ENCODE measurements around the gene RBM23.

Gene RBM23

GRCh38 chr14:22850944-22851764 lies 67.8 kb downstream of the RBM23 start:
- peaks cover 13% of the 10 kb centered on the region for H3K4me1 ChIP-seq (ENCODE audit: insufficient read depth, insufficient read length)
- no peaks in the 10 kb centered on the region for H3K27me3 ChIP-seq (ENCODE audit: insufficient read depth, insufficient read length)
- H3K36me3 ChIP-seq (ENCODE audit: insufficient read depth, insufficient read length, low read length), result peaks cover 12% of the 10 kb centered on the region
- no peak overlapping the region for H3K4me3 ChIP-seq (ENCODE audit: insufficient read length, low read depth)
- no peak for TF ChIP-seq ZNF274 (IDR thresholded peaks at IDR 0.05; ENCODE audit: low read depth, low read length)
- no peak for TF ChIP-seq SUZ12 (IDR thresholded peaks at IDR 0.05; ENCODE audit: extremely low read depth, insufficient read depth, insufficient read length)
- TF ChIP-seq YY1 (IDR thresholded peaks at IDR 0.05; ENCODE audit: insufficient read depth, insufficient read length), result no peak
- no peaks in the 10 kb centered on the region for H3K9me3 ChIP-seq (ENCODE audit: insufficient read depth, low read length)
- DNase-seq (ENCODE audit: low read depth, low spot score), result no peak
- no peak overlapping the region for H3K9ac ChIP-seq (ENCODE audit: insufficient read length, low read depth)

- no peak overlapping the region for H3K9ac ChIP-seq (ENCODE audit: insufficient read length, low read depth)
- no peaks in the 10 kb centered on the region for H3K9me3 ChIP-seq (ENCODE audit: insufficient read depth, low read length)
- no peak for TF ChIP-seq YY1 (IDR thresholded peaks at IDR 0.05; ENCODE audit: insufficient read depth, insufficient read length)
- H3K4me1 ChIP-seq (ENCODE audit: insufficient read depth, insufficient read length), result peaks cover 13% of the 10 kb centered on the region
- H3K27me3 ChIP-seq (ENCODE audit: insufficient read depth, insufficient read length), result no peaks in the 10 kb centered on the region
- H3K4me3 ChIP-seq (ENCODE audit: insufficient read length, low read depth), result no peak overlapping the region
- H3K36me3 ChIP-seq (ENCODE audit: insufficient read depth, insufficient read length, low read length), result peaks cover 30% of the 10 kb centered on the region
- DNase-seq (ENCODE audit: low read depth, low spot score), result no peak
Observed at GRCh38 chr14:22849212-22849819, 69.6 kb downstream of the RBM23 start.

GRCh38 chr14:22848351-22849164 lies 70.4 kb downstream of the RBM23 start:
- no peak overlapping the region for H3K4me3 ChIP-seq (ENCODE audit: insufficient read length, low read depth)
- TF ChIP-seq YY1 (IDR thresholded peaks at IDR 0.05; ENCODE audit: insufficient read depth, insufficient read length), result no peak
- no peak for TF ChIP-seq SUZ12 (IDR thresholded peaks at IDR 0.05; ENCODE audit: extremely low read depth, insufficient read depth, insufficient read length)
- TF ChIP-seq ZNF274 (IDR thresholded peaks at IDR 0.05; ENCODE audit: low read depth, low read length), result no peak
- H3K27me3 ChIP-seq (ENCODE audit: insufficient read depth, insufficient read length), result no peaks in the 10 kb centered on the region
- peak overlapping the region; percentile 3 for H3K9ac ChIP-seq (ENCODE audit: insufficient read length, low read depth)
- no peaks in the 10 kb centered on the region for H3K9me3 ChIP-seq (ENCODE audit: insufficient read depth, low read length)
- no peak for DNase-seq (ENCODE audit: low read depth, low spot score)
- H3K4me1 ChIP-seq (ENCODE audit: insufficient read depth, insufficient read length), result peaks cover 13% of the 10 kb centered on the region
- peaks cover 35% of the 10 kb centered on the region for H3K36me3 ChIP-seq (ENCODE audit: insufficient read depth, insufficient read length, low read length)

DNA sequence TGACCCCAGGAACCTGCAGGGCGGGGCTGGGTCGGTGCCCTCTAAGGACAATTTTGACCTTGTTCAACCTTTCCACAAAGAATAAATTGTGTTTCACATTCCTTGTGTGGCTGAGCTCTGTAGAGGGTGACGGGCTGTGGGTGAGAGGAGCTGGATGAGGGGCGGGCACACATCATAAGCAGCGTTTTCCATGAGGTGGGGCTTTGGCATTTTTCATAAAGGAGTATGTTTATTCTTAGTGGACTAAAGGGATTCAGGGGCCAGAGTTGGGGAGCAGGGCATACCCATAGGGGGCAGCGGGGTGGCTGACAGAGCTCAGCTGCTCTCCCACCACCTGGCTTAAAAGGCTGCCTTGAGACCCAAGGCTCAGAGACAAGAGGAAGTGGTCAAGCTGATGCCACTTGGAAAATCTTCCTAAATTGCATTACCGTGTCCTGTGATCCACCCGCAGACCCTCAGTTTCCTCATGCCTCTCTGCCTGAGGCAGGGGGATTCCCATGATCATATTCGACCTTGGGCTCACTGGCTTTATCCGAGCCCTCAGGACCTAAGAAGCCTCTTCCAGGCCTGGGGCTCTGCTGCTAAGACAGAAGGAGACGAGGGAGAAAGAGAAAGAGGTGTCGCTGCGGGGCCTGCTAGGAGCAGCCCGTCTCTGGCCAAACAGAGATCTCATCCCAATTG lies 71.1 kb downstream of the RBM23 start:
- peak overlapping the region; percentile 1 for H3K9ac ChIP-seq (ENCODE audit: insufficient read length, low read depth)
- DNase-seq (ENCODE audit: low read depth, low spot score), result no peak
- TF ChIP-seq ZNF274 (IDR thresholded peaks at IDR 0.05; ENCODE audit: low read depth, low read length) (no peak), YY1 (IDR thresholded peaks at IDR 0.05; ENCODE audit: insufficient read depth, insufficient read length) (no peak), SUZ12 (IDR thresholded peaks at IDR 0.05; ENCODE audit: extremely low read depth, insufficient read depth, insufficient read length) (no peak)
- H3K27me3 ChIP-seq (ENCODE audit: insufficient read depth, insufficient read length), result no peaks in the 10 kb centered on the region
- no peak overlapping the region for H3K4me3 ChIP-seq (ENCODE audit: insufficient read length, low read depth)
- peaks cover 42% of the 10 kb centered on the region for H3K36me3 ChIP-seq (ENCODE audit: insufficient read depth, insufficient read length, low read length)
- H3K4me1 ChIP-seq (ENCODE audit: insufficient read depth, insufficient read length), result peaks cover 13% of the 10 kb centered on the region
- no peaks in the 10 kb centered on the region for H3K9me3 ChIP-seq (ENCODE audit: insufficient read depth, low read length)

GRCh38 chr14:22846811-22847307 lies 72.1 kb downstream of the RBM23 start:
- Histone ChIP-seq H3K4me1 (ENCODE audit: insufficient read depth, insufficient read length) (peaks cover 11% of the 10 kb centered on the region), H3K27me3 (ENCODE audit: insufficient read depth, insufficient read length) (no peaks in the 10 kb centered on the region), H3K4me3 (ENCODE audit: insufficient read length, low read depth) (no peak overlapping the region), H3K36me3 (ENCODE audit: insufficient read depth, insufficient read length, low read length) (peaks cover 52% of the 10 kb centered on the region), H3K9me3 (ENCODE audit: insufficient read depth, low read length) (no peaks in the 10 kb centered on the region), H3K9ac (ENCODE audit: insufficient read length, low read depth) (no peak overlapping the region)
- DNase-seq (ENCODE audit: low read depth, low spot score), result no peak
- TF ChIP-seq SUZ12 (IDR thresholded peaks at IDR 0.05; ENCODE audit: extremely low read depth, insufficient read depth, insufficient read length), result no peak

DNA sequence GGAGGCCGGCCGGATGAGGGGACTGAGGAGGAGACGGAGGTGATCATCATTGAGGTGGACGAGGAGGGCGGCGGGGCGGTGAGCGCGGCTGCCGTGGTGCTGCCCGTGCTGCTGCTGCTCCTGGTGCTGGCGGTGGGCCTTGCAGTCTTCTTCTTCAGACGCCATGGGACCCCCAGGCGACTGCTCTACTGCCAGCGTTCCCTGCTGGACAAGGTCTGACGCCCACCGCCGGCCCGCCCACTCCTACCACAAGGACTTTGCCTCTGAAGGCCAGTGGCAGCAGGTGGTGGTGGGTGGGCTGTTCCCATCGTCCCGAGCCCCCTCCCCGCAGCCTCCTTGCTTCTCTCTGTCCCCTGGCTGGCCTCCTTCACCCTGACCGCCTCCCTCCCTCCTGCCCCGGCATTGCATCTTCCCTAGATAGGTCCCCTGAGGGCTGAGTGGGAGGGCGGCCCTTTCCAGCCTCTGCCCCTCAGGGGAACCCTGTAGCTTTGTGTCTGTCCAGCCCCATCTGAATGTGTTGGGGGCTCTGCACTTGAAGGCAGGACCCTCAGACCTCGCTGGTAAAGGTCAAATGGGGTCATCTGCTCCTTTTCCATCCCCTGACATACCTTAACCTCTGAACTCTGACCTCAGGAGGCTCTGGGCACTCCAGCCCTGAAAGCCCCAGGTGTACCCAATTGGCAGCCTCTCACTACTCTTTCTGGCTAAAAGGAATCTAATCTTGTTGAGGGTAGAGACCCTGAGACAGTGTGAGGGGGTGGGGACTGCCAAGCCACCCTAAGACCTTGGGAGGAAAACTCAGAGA lies 72.9 kb downstream of the RBM23 start:
- Histone ChIP-seq H3K36me3 (ENCODE audit: insufficient read depth, insufficient read length, low read length) (peaks cover 60% of the 10 kb centered on the region), H3K4me1 (ENCODE audit: insufficient read depth, insufficient read length) (peaks cover 11% of the 10 kb centered on the region), H3K4me3 (ENCODE audit: insufficient read length, low read depth) (no peak overlapping the region), H3K9ac (ENCODE audit: insufficient read length, low read depth) (no peak overlapping the region), H3K9me3 (ENCODE audit: insufficient read depth, low read length) (no peaks in the 10 kb centered on the region), H3K27me3 (ENCODE audit: insufficient read depth, insufficient read length) (no peaks in the 10 kb centered on the region)
- no peak for DNase-seq (ENCODE audit: low read depth, low spot score)
- no peak for TF ChIP-seq SUZ12 (IDR thresholded peaks at IDR 0.05; ENCODE audit: extremely low read depth, insufficient read depth, insufficient read length)
- no peak for TF ChIP-seq YY1 (IDR thresholded peaks at IDR 0.05; ENCODE audit: insufficient read depth, insufficient read length)
- TF ChIP-seq ZNF274 (IDR thresholded peaks at IDR 0.05; ENCODE audit: low read depth, low read length), result no peak

All from NT2/D1 (cell line).